Measurements from ENCODE around the gene LRRTM1.

DNA sequence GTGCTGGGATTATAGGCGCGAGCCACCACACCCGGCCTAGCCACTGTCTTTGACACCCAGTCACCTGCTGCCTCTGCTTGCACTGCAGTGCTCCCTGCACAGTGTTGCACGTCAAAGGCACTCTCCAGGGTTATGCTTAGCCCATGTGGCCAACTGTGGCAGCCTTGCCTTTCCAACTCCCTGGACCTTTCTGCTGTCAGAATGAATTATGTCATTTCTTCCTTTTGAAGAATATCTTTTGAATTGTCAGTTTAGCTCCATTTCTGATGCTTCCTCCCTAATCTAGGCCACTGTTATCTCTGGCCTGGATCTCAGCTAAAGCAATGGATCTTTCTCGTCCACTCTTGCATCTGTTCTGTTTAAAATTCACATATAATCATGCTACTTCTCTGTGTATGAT is 29.3 kb upstream of the LRRTM1 start:
- TF ChIP-seq, protein P1, sequence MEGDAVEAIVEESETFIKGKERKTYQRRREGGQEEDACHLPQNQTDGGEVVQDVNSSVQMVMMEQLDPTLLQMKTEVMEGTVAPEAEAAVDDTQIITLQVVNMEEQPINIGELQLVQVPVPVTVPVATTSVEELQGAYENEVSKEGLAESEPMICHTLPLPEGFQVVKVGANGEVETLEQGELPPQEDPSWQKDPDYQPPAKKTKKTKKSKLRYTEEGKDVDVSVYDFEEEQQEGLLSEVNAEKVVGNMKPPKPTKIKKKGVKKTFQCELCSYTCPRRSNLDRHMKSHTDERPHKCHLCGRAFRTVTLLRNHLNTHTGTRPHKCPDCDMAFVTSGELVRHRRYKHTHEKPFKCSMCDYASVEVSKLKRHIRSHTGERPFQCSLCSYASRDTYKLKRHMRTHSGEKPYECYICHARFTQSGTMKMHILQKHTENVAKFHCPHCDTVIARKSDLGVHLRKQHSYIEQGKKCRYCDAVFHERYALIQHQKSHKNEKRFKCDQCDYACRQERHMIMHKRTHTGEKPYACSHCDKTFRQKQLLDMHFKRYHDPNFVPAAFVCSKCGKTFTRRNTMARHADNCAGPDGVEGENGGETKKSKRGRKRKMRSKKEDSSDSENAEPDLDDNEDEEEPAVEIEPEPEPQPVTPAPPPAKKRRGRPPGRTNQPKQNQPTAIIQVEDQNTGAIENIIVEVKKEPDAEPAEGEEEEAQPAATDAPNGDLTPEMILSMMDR (IDR thresholded peaks at IDR 0.05) = no peak
- TF ChIP-seq POLR2A (IDR thresholded peaks at IDR 0.05; ENCODE audit: low read length) = no peak
- no peak for TF ChIP-seq ZFP36 (IDR thresholded peaks at IDR 0.05; ENCODE audit: borderline replicate concordance, partially characterized antibody)
- no peak for TF ChIP-seq EP300 (IDR thresholded peaks at IDR 0.05)
- TF ChIP-seq, protein P2, sequence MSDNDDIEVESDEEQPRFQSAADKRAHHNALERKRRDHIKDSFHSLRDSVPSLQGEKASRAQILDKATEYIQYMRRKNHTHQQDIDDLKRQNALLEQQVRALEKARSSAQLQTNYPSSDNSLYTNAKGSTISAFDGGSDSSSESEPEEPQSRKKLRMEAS (IDR thresholded peaks at IDR 0.05) = no peak
- TF ChIP-seq CHD2 (IDR thresholded peaks at IDR 0.05; ENCODE audit: low read length, partially characterized antibody) = no peak
